Stimulated activated CD4-positive, alpha-beta T cell treated with anti-CD3 and anti-CD28 coated beads, Interleukin-15, amount 100 ng/mL, for 48 hours (primary cell): Measurements from ENCODE around the gene KCNJ6.
"Not testable (repeated sequence)": the region's sequence is repeated elsewhere in the genome, so short reads cannot be mapped to it uniquely, and the experiment has no call there.

Experiments used
- DNase-seq, 2 donors: peaks; one replicate each; pipeline ENCODE4 v3.0.0-alpha.2; 2020; ENCODE audit warnings: low read depth in 2 of 2

KCNJ6 gene

DNA sequence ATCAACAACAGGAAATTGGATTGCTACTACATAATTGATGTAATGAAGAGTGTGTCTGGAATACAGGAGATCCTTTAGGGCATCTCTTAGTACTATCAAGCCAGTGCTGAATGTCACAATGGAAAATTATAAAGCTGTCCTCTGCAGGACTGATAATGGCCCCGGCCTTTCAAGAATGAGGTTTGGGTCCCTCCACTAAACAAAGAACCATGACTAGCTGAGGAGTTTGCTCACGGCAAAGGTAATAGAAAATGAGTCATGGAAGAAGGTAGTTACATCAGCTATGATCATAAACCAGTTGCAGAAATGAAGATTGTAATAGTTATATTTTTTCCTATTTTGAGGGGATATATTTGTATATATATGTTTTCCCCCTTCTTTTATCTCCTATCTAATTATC lies 145.8 kb downstream of the KCNJ6 start:
- DNase-seq: no peak

DNA sequence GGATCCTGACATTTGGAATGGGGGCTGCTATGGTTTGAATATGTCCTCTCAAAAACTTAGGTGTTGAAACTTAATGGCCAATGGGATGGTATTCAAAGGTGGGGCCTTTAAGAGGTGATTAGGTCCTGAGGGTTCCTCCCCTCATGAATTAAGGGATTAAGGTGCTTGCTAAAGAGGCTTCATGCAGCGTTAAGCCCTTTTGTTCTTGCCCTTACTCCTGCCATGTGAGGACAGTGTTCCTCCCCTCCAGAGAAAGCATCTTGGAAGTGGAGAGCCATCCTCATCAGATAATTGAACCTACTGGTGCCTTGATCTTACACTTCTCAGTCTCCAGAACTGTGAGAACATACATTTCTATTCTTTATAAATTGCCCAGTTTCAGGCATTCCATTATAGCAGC lies 146.6 kb downstream of the KCNJ6 start:
- DNase-seq: no peak

DNA sequence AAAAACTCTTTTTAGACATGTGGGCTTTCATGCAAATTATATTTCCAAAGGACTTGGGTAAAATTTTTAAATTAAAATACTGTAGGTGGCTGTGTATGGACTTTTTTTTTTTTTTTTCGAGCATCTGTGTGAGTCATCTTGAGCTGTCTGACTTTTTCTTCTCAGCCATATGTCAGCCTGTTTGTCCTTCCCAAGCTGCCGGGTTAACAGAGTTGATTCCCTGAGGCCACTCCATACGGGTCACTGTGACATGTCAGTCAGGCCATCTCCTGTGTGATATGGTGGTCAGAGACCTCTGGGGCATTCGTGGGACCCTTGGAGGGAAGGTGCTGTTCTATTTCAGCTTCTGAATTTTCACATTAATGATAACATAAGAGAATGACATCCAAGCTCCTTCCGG lies 148.3 kb downstream of the KCNJ6 start:
- DNase-seq: no peak

DNA sequence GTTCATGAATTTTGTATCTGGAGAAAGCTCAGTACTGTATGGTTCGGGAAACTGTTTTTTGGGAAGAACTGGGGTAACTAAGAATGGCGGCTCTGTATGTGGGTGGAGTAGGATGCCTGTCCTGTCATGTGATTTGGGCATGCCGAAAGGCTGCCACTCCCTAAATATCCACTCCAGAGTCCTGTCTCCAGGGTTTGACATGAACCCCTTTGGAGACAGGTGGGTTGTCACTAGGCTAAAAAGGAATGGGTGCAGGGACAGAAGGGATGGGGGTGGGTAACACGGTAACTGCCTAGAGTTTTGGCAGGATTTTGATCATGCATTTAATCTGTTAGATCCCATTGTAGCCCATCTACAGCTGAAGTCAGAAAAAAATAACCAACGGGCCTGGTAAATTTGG lies 150.1 kb downstream of the KCNJ6 start:
- no peak for DNase-seq

DNA sequence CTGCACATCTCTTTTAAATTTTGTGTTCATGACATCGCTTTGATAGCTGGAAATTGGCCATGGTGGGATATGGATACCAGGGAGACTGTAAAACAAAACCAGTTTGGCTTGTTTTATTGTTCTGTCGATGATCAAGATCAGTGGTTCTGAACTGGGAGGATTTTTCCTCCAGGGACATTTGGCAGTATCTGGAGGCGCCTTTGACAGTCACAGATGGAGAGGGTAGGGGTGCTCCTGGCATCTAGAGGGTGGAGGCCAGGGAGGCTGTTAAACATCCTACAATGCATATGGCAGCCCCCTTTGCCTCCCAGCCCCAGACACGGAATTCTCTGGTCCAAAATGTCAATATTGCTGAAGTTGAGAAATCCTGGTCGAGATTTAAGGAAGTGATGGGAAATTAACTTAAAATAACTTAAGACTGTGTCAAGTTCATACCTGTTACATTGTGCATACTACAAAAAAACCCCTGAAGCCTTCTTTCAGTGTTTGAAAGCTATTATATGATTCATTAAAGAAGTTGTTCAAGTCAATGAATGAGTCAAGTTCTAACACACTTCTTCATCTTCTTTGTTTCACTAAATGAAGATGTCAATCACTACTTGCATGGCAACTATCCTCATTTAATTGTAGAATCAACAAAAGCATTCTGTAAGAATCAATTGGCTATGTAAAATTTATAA lies 150.9 kb downstream of the KCNJ6 start:
- DNase-seq: no peak

DNA sequence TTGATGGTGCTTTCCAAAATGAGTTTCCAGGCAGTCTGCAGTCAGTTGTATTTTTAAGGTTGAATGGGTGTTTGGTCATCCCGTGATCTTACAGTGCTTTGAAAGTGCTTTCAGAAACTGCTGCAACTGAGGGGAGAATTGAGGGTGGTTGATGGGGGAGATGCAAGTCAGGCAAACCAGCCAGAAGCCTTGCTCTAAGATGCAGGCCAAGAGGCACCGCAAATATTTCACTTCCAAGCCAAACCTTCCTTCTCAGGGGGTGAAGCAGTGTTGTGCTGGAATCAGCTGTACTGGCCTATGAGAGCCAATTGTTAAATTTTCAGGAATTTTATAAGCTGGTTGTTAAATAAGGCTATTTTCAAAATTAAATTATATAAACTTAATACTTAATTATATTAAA lies 151.6 kb downstream of the KCNJ6 start:
- DNase-seq: no peak

DNA sequence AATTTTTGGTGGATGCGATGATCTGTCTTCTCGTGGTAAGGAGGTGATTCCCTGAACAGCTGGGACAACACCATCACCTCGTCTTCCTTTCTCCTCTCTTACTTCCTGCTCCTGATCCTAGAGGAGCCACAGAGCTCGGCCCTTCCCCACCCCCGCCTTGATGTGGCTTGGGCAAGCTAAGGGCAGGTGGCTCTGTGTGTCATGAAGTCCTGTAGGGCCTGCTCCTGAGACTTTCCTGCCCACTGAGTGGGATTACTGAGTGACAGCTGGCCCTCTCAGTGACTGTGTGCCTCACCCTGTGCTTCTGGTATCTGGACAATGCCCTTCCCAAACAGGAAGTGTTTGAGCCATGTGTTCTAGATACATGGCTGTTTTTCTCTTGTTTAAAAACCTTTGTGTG lies 153.0 kb downstream of the KCNJ6 start:
- no peak for DNase-seq

DNA sequence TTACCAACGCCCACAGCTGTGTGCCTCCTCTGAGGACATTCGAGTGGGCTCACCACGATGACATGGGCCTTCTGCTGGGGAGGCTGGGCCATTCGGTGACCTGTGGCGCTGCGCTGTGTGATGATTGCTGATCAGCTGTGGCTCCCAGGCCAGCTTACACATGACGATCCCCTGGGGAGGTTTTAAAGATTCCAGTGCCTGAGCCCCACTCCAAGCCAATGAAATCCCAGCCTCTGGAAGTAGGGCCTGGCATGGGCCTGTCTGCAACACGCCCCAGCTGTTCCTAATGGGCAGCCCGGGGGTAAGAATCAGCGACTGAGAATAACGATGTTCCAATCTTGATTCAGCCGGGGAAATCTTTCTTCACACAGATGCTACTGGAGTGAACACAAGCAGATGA lies 153.7 kb downstream of the KCNJ6 start:
- DNase-seq: no peak

DNA sequence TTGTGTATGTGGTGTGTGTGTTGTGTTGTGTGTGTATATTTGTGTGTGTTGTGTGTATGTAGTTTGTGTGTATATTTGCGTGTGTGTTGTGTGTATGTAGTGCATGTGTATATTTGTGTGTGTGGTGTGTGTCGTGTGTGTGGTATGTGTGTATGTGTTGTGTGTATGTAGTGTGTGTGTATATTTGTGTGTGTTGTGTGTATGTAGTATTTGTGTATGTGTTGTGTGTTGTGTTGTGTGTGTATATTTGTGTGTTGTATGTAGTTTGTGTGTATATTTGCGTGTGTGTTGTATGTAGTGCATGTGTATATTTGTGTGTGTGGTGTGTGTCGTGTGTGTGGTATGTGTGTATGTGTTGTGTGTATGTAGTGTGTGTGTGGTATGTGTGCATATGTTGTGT lies 154.9 kb downstream of the KCNJ6 start:
- DNase-seq: not testable (repeated sequence)

DNA sequence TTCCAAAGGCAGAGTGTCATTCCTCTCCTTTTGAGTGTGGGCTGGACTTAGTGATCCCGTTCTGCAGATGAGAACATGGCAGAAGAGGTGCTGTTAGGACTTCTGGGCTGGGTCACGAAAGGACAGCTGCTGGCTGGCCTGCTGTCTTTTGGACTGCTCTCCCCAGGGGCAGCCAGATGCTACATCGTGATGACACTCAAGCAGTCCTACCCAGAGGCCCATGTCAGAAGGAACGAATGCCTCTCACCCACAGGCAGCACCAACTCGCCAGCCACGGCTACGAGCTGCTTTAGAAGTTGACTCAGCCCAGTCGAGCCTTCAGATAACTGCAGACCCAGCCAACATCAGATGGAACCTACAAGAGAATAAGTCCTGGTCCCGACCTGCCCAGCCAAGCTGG lies 156.5 kb downstream of the KCNJ6 start:
- DNase-seq: no peak

DNA sequence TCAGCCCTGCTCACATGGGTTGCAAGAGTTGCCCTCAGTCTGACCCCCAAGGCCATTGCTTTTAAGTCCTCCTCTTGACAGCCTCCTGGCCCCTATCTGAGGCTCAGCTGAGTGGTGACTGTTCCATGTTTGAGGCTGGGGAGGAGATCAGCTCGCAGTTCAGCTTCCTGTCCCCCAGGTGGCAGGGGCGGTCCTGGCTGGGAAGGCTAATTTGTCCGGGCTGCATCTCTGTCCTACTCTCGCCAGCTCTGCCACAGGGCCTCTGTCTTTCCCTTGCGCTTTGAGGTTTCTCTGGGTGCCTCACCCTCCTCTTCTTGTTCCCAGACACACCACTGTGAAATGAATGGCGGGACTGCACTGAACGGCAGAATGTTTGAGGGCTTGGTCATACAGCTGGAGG lies 157.3 kb downstream of the KCNJ6 start:
- DNase-seq: no peak

DNA sequence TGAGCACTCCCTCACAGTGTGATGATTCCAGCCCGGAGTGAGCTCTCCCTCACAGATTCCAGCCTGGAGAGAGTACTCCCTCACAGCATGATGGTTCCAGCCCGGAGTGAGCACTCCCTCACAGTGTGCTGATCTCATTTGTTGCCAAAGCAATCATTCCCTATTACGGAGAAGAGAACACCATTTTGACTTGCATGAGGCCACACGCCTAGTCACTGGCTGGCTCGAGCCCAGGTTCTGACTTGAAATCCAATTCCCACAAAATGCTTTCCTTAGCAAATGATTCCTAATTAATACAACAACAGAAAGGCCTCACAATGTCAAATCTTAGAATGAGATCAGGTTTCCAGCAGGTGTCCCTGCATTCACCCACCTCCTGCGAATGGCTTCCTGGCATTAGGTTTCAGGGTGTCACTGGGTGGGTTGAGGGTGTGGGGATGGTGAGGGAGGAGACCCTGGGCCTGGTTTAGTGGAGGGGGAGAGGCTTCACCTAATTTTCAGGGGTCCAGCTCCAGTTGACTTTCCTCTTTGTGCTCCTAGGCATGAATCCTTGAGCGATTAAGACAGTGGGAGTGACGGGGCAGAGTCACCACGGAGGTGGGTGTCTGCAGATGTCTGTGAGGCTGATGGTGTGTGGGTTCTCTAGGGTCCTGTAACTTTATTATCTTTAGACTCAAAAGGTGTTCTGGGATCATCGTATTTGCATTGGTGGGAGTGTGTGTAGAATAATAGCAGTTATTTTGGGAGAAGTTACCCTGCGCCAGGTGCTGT lies 158.5 kb downstream of the KCNJ6 start:
- DNase-seq: no peak

DNA sequence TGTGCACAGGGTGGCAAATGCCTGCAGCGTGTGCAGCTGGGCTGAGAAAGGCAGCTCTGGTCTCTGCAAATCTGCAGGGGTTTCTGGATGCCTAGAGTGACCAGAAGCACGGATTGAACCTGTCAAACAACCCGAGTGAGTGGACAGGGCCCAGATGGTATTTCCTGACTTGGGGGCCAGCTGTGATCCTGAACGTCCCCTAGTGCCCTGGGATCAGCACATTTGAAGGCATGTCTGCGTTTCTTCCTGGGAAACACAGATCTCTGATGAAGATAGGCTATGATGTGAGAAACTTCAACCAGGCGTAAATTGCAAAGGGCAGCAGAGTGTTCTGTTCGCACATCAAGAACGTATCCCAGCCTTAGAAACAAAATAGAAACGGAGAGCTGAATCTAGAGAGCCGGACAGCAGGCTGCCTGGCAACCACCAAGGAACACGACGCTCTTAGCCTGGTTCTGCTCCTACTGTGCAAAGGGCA lies 163.1 kb downstream of the KCNJ6 start:
- DNase-seq: no peak

DNA sequence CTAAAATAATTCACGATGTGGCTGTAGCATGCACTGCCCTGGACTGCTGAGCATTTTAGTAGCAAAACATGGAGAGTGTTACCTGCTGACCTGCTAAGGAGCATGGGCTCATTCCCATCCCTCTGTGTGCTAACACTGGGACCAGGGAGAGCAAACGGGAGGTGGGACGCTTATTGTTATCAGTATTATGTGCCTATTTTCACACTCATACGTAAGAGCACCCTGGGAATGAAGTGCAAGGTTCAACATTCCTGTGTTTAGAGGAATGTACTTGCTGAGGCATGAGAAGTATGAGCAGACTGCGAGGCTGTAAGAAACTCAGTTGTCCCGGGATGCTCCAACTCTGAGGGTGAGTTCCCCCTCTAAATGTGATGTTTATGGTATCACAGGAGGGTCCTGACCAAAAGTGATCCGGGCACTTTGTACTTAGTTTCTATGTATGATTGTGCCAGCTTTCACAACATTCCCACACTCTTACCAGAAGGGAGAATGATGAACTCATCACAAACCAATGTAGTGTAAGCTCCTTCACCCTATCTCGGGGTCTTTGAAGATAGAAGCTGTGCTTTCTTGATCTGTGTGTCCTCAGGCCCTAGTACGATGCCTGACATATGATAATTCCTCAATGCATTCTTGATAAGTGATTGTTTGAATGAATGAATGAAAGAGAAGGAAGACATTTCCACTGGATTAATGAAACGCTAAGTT lies 164.8 kb downstream of the KCNJ6 start:
- DNase-seq: no peak

DNA sequence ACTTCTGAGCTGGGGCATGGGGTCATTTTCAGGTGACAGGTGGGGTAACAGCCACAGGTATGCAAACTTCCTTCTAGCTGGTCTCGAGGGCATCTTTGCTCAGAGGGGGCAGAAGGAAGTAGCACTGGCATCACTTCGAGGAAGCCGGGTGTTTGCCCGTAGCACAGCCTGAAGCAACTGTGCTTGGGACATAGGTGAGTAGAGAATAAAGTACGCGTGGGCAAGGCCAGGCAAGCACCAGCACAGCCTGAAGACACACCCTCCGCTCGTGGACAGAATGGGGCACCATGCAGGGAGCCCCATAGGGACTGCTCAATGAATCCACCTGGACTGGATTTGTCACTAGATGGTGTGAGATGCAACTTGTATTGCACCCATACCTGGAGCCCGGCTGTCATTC lies 167.1 kb downstream of the KCNJ6 start:
- DNase-seq: no peak

DNA sequence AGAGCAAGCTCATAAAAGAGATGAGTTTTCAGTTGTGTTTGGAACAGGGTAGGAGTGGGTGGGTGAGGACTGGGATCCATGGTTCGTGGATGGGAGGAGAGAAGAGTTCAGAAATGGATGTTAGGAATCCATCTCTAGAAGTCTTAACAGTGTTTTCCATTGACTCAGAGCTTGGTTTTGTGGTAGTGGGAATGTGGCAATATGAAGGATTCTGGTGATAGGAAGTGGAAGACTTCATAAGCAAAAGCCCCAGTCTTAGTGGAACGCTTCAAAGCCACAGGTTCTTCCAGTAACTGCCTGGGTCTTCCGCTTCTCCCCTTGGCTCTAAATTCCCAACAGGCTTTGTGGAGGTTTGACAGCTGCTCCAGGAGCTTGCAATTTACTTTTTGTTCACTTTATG lies 167.9 kb downstream of the KCNJ6 start:
- DNase-seq: no peak

DNA sequence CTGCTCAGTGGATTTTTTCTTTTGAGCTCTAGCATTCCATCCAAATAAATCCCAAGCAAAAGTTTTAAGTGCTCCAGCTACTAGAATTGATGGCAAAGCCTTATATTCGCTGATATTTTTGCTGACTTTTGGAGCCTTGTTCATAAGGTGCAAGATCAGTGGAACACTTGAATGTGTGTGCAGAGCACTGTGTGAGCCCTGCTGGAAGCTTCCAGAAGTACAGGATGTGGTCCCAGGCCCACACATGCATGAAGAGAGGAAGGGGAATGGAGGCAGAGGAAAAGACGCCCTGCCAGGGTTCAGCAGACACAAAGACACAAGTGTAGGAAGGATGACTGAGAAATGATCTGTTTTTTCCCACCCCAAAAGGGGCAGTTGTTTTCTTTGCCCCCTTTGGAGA lies 169.4 kb downstream of the KCNJ6 start:
- DNase-seq: no peak

DNA sequence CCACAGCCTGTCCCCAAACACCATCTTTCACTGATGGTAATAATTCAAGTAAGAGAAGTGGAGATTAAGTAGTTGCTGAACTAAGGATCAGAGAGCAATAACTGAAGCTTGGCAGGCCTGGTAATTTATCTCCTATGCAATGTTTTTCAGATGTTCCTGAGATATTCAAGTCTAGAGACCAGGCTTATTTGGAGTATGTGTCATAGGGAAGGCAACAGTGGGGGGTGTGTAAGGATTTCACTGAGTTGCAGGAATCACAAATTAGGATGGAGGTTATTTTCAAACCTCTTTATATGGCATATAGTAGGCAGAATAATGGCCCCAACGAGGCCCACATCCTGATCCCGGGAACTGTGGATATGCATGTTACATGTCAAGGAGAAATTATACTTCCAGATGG lies 171.7 kb downstream of the KCNJ6 start:
- no peak for DNase-seq

DNA sequence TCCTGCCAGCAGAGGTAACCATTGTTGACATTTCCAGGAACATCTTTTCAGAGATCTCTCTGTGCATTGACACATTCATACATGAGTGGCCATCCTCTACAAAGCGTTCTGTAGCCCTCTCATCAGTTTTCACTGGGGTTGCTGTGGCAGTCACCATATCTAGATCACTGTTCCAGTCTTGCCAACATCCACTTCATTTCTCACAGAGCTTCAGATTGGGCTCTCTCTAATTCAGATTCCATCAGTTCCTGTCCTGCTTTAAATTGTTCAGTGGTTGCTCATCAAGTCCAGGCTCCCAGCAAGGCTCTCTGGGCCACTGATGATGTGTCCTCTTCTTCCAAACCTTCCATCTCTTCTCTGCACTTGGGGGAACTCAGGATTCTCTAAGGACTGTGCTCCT lies 173.7 kb downstream of the KCNJ6 start:
- DNase-seq: no peak

DNA sequence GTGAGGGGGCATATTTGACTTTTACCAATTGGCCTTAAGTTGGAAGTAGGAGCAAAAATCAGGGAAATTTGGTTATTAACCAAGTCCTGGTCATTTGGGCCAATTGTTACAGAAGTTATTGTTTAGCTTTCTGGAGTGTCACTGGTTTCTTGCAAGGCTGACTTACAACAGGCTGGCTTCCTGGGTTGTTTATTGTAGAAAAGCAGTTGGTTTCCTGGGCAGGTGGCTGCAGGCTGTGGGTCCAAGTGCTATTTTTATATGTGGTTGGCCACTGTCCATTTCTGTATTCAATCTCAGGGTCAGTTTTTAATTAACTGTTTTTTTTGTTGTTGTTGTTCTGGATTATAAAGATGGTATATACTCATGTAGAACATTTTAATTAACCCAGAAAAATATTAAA lies 174.1 kb downstream of the KCNJ6 start:
- DNase-seq: no peak

DNA sequence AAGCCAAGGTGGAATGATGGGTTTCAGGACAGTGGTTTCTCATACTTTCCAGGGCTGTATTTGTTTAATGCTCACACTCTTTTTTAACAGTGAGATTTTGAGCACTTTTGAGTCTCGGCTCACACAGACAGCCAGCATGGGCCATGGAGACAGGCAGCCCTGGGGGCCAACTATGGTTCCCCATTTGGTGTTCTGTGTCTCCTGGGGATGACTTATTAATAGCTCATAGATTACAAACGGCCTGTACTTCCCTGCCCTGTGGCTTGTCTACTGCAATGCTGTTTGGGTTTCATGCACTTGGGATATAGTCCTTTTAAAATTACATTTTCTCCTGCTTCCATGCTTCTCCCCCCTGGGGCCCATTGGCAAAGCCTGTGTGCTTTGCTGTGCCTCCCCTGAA lies 178.3 kb downstream of the KCNJ6 start:
- DNase-seq: no peak

DNA sequence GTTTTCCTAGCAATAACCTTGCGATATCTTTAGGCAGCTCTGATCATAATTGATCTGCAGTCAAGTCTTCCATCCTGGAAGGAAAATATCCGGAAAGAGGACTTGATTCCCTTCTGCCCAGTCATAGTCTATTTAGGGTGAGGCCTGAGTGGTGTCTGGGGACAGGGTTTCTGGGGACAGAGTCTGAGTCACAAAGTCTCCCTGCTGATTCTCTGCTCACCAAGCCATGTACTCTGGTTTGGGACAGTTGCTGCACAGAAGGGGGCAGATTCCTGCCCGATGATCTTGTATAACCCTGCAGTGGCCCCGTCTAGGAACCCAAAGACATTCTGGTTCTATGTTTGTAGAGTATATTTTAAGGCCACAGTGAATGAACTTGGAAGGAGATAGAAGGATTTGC lies 178.8 kb downstream of the KCNJ6 start:
- DNase-seq: no peak

DNA sequence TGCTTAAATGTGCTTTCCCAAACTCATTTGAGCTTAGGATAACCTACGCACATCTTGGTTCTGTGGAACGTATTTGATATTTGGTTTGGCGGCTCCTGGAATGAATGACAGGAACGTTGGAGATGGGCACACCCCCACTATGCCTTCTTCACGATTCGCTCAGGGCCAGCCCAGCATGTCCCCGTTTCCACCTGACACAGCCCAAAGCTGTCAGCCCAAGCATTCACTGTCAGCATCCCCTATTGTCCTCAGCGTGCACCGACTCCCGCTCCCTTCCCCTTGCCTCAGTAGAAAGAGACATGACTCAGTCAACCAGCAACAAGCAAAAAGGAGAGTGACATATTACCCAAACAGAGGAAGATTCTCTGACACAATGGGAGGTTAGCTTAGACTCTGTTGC lies 181.4 kb downstream of the KCNJ6 start:
- no peak for DNase-seq
